CD4-positive, alpha-beta memory T cell (primary cell): ENCODE data around the gene STXBP4. TPM values are rescaled to one million over a fixed set of nuclear protein-coding genes. Genes with fewer than 3 reads are reported as not detected.
"Not testable (repeated sequence)": the region's sequence is repeated elsewhere in the genome, so short reads cannot be mapped to it uniquely, and the experiment has no call there.

Source experiments
- CTCF ChIA-PET: fragments of 350-600 bp; sonication (Branson Sonifier 250); formaldehyde crosslinking; loops from one replicate; lab custom pipeline; 2021; ENCODE audit warnings: inconsistent platforms; ENCODE audit not compliant: partially characterized antibody; lab: Charles Lee
- POLR2A ChIA-PET: fragments of 350-600 bp; sonication (Branson Sonifier 250); formaldehyde crosslinking; loops from one replicate; lab custom pipeline; 2021; ENCODE audit not compliant: partially characterized antibody; lab: Charles Lee
- DNase-seq, 5 donors: peaks; one replicate each; pipeline versions ENCODE4 v3.0.0 to v3.0.0-alpha.2; 2020 to 2022; ENCODE audit warnings: mixed read lengths in 1 of 5
- H3K27ac ChIP-seq: one replicate; pipeline ENCODE4 v1.7.0; 2013; ENCODE audit warnings: low read depth, low read length
- H3K27me3 ChIP-seq: 2 replicates; pipeline ENCODE4 v1.7.0; 2013; ENCODE audit warnings: mild to moderate bottlenecking, low read length, moderate library complexity; ENCODE audit not compliant: insufficient read depth
- H3K36me3 ChIP-seq: 2 replicates; pipeline ENCODE4 v1.7.0; 2013; ENCODE audit warnings: mild to moderate bottlenecking, low read length, moderate library complexity; ENCODE audit not compliant: insufficient read depth
- H3K4me1 ChIP-seq: 2 replicates; pipeline ENCODE4 v1.7.0; 2013; ENCODE audit warnings: mild to moderate bottlenecking, low read length, moderate library complexity; ENCODE audit not compliant: insufficient read depth
- H3K4me3 ChIP-seq, 2 donors: one replicate each; pipeline ENCODE4 v1.7.0; 2013; ENCODE audit warnings: low read length in 2 of 2, mild to moderate bottlenecking in 1 of 2
- H3K9me3 ChIP-seq, 2 donors: one replicate each; pipeline ENCODE4 v1.7.0; 2013; ENCODE audit warnings: low read length in 2 of 2, control low read depth in 1 of 2; ENCODE audit not compliant: control insufficient read depth in 1 of 2
- H3K27ac Mint-ChIP-seq, 7 donors: one replicate each; pipeline ENCODE4 v1.8.0; 2020 to 2021; ENCODE audit warnings: mixed read lengths in 7 of 7, mild to moderate bottlenecking in 6 of 7, inconsistent platforms in 3 of 7, moderate library complexity in 3 of 7
- H3K27me3 Mint-ChIP-seq, 2 donors: one replicate each; pipeline ENCODE4 v1.8.0; 2020 to 2021; ENCODE audit warnings: mixed read lengths in 2 of 2
- H3K36me3 Mint-ChIP-seq, 2 donors: one replicate each; pipeline ENCODE4 v1.8.0; 2020 to 2021; ENCODE audit warnings: mixed read lengths in 2 of 2, inconsistent platforms in 1 of 2, mild to moderate bottlenecking in 1 of 2
- H3K4me1 Mint-ChIP-seq, 4 donors: one replicate each; pipeline ENCODE4 v1.8.0; 2020 to 2021; ENCODE audit warnings: mixed read lengths in 4 of 4, mild to moderate bottlenecking in 1 of 4
- H3K4me3 Mint-ChIP-seq, 8 donors: one replicate each; pipeline ENCODE4 v1.8.0; 2020 to 2021; ENCODE audit warnings: mixed read lengths in 8 of 8, mild to moderate bottlenecking in 7 of 8, moderate library complexity in 6 of 8, inconsistent platforms in 3 of 8
- H3K9me3 Mint-ChIP-seq, 8 donors: one replicate each; pipeline ENCODE4 v1.8.0; 2020 to 2021; ENCODE audit warnings: mixed read lengths in 8 of 8, mild to moderate bottlenecking in 5 of 8, inconsistent platforms in 3 of 8, moderate library complexity in 1 of 8
- intact Hi-C: fragments of 100-400 bp; cut with micrococcal nuclease; formaldehyde crosslinking; loops from one replicate; pipeline ENCODE4 v1.15.1; 2023
- polyA plus RNA-seq, 2 donors: library from polyadenylated mRNA; unstranded; fragments of 300-500 nt; fragmentation: Illumina TruSeq; gene quantifications; one replicate each; pipeline ENCODE4 v1.2.3, GENCODE V29; 2021
- total RNA-seq, 2 experiments: library from RNA; stranded (reverse); gene quantifications; one replicate each; pipeline ENCODE4 v1.2.3, GENCODE V29; 2021

STXBP4 gene
- total and polyA plus RNA-seq, 4 experiments from 2014 or later = 1.5 to 12.8 (median 7.3) TPM

DNA sequence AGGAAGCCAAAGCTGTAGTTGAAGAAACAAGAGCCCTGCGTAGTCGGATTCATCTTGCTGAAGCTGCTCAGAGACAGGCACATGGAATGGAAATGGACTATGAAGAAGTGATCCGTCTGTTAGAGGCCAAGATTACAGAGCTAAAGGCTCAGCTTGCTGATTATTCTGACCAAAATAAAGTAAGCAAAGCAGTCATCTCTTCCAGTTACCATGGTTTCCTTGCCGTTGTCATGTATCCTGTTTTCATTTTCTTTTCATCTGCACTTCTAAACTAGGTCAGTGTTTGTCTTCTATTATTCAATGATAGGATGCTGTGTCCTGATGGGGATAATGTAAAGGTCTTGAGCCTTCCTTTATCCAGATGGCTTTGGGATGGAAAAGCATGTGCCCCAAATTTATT, 104.3 kb downstream of the STXBP4 start:
- Histone ChIP-seq H3K4me3 (no peak overlapping the region), H3K27me3 (no peaks in the 10 kb centered on the region), H3K4me1 (peaks cover 37% of the 10 kb centered on the region), H3K9me3 (no peaks in the 10 kb centered on the region), H3K27ac (peak overlapping the region; percentile 70), H3K36me3 (no peaks in the 10 kb centered on the region)
- DNase-seq = peak; percentile 62 to 79 (median 67)
- Mint-ChIP-seq H3K27me3 (no peaks in the 10 kb centered on the region), H3K4me3 (peak overlapping the region; percentile 0 to 76 (median 62)), H3K36me3 (peaks cover 10 to 25% of the 10 kb centered on the region in 2 donors), H3K9me3 (no peaks in the 10 kb centered on the region), H3K27ac (peak overlapping the region; percentile 88 to 99 (median 97)), H3K4me1 (peaks cover 17 to 40% (median 26%) of the 10 kb centered on the region in 4 donors)
- CTCF ChIA-PET = no interaction called here
- intact Hi-C loops = loop anchor here (1.0 to 5.0 kb wide), 2 partner anchors 17 to 164 kb away; no protein-coding TSS in a partner anchor
- POLR2A ChIA-PET = interaction anchor here (0.6 to 7.2 kb wide), 10 partner anchors 9 to 193 kb away, joined by 3 to 60 read pairs (median 4); partner anchors contain the start of gene HLF

DNA sequence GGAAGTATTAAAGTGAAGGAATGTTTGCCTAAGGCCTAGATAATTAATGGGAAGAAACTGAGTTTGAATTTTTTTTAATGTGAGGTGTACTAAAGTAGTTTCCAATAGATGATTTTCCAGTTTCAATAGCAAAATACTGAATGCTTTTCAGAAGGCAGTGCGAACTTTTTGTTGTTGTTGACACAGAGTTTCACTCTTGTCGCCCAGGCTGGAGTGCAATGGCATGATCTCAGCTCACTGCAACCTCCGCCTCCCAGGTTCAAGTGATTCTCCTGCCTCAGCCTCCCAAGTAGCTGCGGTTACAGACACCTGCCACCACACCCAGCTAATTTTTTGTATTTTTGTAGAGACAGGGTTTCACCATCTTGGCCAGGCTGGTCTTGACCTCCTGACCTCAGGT, 104.9 kb downstream of the STXBP4 start:
- H3K27me3 Mint-ChIP-seq, DNase-seq, H3K9me3 Mint-ChIP-seq, H3K27me3 ChIP-seq, H3K36me3 ChIP-seq, H3K4me3 ChIP-seq, CTCF ChIA-PET, H3K9me3 ChIP-seq: not testable (repeated sequence)
- Mint-ChIP-seq H3K4me1 (peaks cover 17 to 37% (median 26%) of the 10 kb centered on the region in 4 donors), H3K4me3 (peak overlapping the region in 7 of 8 donors; percentile 0 to 76 (median 60)), H3K36me3 (peaks cover 10 to 30% of the 10 kb centered on the region in 2 donors), H3K27ac (peak overlapping the region; percentile 88 to 99 (median 97))
- POLR2A ChIA-PET = interaction anchor here (0.6 to 7.2 kb wide), 7 partner anchors 12 to 165 kb away, joined by 3 to 60 read pairs (median 5); no protein-coding TSS in a partner anchor
- H3K27ac ChIP-seq = peak overlapping the region; percentile 70
- peaks cover 36% of the 10 kb centered on the region for H3K4me1 ChIP-seq
- intact Hi-C loops = loop anchor here (1.0 to 5.0 kb wide), 2 partner anchors 17 to 164 kb away; no protein-coding TSS in a partner anchor

- Mint-ChIP-seq H3K9me3 (no peaks in the 10 kb centered on the region), H3K4me1 (no peaks in the 10 kb centered on the region), H3K27me3 (no peaks in the 10 kb centered on the region), H3K36me3 (peaks cover 29 to 51% of the 10 kb centered on the region in 2 donors), H3K27ac (no peak overlapping the region), H3K4me3 (no peak overlapping the region)
- Histone ChIP-seq H3K36me3 (peaks cover 4% of the 10 kb centered on the region), H3K27ac (no peak overlapping the region), H3K4me1 (no peaks in the 10 kb centered on the region), H3K27me3 (no peaks in the 10 kb centered on the region), H3K4me3 (no peak overlapping the region), H3K9me3 (no peaks in the 10 kb centered on the region)
- ChIA-PET CTCF (no interaction called here), POLR2A (interaction anchor here (1.3 kb wide), 1 partner anchor 9 kb away, joined by 3 read pairs; no protein-coding TSS in a partner anchor)
- intact Hi-C loops = no loop called here
- DNase-seq = no peak
These were observed 113.0 kb downstream of the STXBP4 start for GRCh38 chr17:55081559-55081958.

DNA sequence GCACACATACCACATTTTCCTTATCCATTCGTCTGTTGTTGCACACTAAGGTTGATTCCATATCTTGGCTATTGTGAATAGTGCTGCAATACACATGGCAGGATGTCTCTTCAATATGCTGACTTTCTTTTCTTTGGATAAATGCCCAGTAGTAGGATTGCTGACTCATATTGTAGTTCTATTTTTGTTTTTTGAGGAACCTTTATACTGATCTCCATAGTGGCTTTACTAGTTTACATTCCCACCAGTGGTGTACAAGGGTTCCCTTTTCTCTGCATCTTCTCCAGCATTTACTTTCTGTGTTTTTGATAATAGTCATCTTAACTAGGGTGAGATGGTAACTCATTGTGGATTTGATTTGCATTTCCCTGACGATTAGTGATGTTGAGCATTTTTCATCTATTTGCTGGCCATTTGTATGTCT, 118.1 kb downstream of the STXBP4 start:
- no peaks in the 10 kb centered on the region for H3K27me3 Mint-ChIP-seq
- no peak overlapping the region for H3K4me3 ChIP-seq
- peaks cover 17 to 27% of the 10 kb centered on the region in 2 donors for H3K36me3 Mint-ChIP-seq
- ChIA-PET CTCF (no interaction called here), POLR2A (no interaction called here)
- H3K4me3 Mint-ChIP-seq = no peak overlapping the region
- H3K4me1 Mint-ChIP-seq = peaks cover 19 to 25% (median 22%) of the 10 kb centered on the region in 4 donors
- no peak overlapping the region for H3K27ac Mint-ChIP-seq
- H3K9me3 Mint-ChIP-seq = no peaks in the 10 kb centered on the region
- intact Hi-C loops = no loop called here
- no peaks in the 10 kb centered on the region for H3K9me3 ChIP-seq
- H3K27me3 ChIP-seq = no peaks in the 10 kb centered on the region
- peaks cover 31% of the 10 kb centered on the region for H3K4me1 ChIP-seq
- H3K36me3 ChIP-seq = peaks cover 4% of the 10 kb centered on the region
- no peak overlapping the region for H3K27ac ChIP-seq
- no peak for DNase-seq

- H3K36me3 Mint-ChIP-seq = peaks cover 4 to 13% of the 10 kb centered on the region in 2 donors
These were observed 120.7 kb downstream of the STXBP4 start for GRCh38 chr17:55089256-55089655.

GRCh38 chr17:55090079-55090492, 121.5 kb downstream of the STXBP4 start:
- peak overlapping the region; percentile 81 to 95 (median 91) for H3K27ac Mint-ChIP-seq
- peak overlapping the region; percentile 42 for H3K27ac ChIP-seq

More at GRCh38 chr17:55089256-55089655, 120.7 kb downstream of the STXBP4 start:
- peak overlapping the region; percentile 42 for H3K27ac ChIP-seq
- DNase-seq = peak in 1 of 5 donors; percentile 19
- no peak overlapping the region for H3K4me3 ChIP-seq
- POLR2A ChIA-PET = interaction anchor here (0.8 to 6.0 kb wide), 7 partner anchors 15 to 148 kb away, joined by 3 to 60 read pairs (median 6); no protein-coding TSS in a partner anchor
- Mint-ChIP-seq H3K4me1 (peaks cover 30 to 44% (median 37%) of the 10 kb centered on the region in 4 donors), H3K9me3 (no peaks in the 10 kb centered on the region), H3K27me3 (no peaks in the 10 kb centered on the region), H3K4me3 (peak overlapping the region in 1 of 8 donors; percentile 51), H3K27ac (peak overlapping the region; percentile 81 to 94 (median 89))
- intact Hi-C loops = no loop called here
- H3K27me3 ChIP-seq = no peaks in the 10 kb centered on the region
- no peaks in the 10 kb centered on the region for H3K9me3 ChIP-seq
- H3K36me3 ChIP-seq = no peaks in the 10 kb centered on the region
- CTCF ChIA-PET = interaction anchor here (0.8 to 2.7 kb wide), 5 partner anchors 13 to 149 kb away, joined by 3 to 13 read pairs (median 3); no protein-coding TSS in a partner anchor
- peaks cover 56% of the 10 kb centered on the region for H3K4me1 ChIP-seq

GRCh38 chr17:55093353-55093752, 124.8 kb downstream of the STXBP4 start:
- DNase-seq = peak in 3 of 5 donors; percentile 36 to 47 (median 45)
- Histone ChIP-seq H3K4me1 (peaks cover 65% of the 10 kb centered on the region), H3K36me3 (no peaks in the 10 kb centered on the region), H3K27me3 (no peaks in the 10 kb centered on the region), H3K27ac (no peak overlapping the region), H3K9me3 (no peaks in the 10 kb centered on the region), H3K4me3 (peak overlapping the region in 1 of 2 donors; percentile 5)
- Mint-ChIP-seq H3K4me3 (peak overlapping the region; percentile 9 to 64 (median 44)), H3K27me3 (no peaks in the 10 kb centered on the region), H3K27ac (peak overlapping the region; percentile 28 to 86 (median 68)), H3K36me3 (peaks cover 2 to 6% of the 10 kb centered on the region in 2 donors), H3K4me1 (peaks cover 31 to 51% (median 42%) of the 10 kb centered on the region in 4 donors), H3K9me3 (no peaks in the 10 kb centered on the region)
- ChIA-PET CTCF (interaction anchor here (1.0 kb wide), 1 partner anchor 145 kb away, joined by 4 read pairs; no protein-coding TSS in a partner anchor), POLR2A (interaction anchor here (0.9 to 2.1 kb wide), 3 partner anchors 21 to 172 kb away, joined by 3 to 13 read pairs (median 4); no protein-coding TSS in a partner anchor)
- intact Hi-C loops = loop anchor here (2.0 kb wide), 1 partner anchor 145 kb away; no protein-coding TSS in a partner anchor

More at GRCh38 chr17:55090079-55090492, 121.5 kb downstream of the STXBP4 start:
- Mint-ChIP-seq H3K36me3 (peaks cover 4 to 13% of the 10 kb centered on the region in 2 donors), H3K27me3 (no peaks in the 10 kb centered on the region), H3K9me3 (no peaks in the 10 kb centered on the region), H3K4me1 (peaks cover 31 to 51% (median 42%) of the 10 kb centered on the region in 4 donors), H3K4me3 (peak overlapping the region in 7 of 8 donors; percentile 3 to 65 (median 54))
- Histone ChIP-seq H3K9me3 (no peaks in the 10 kb centered on the region), H3K4me1 (peaks cover 64% of the 10 kb centered on the region), H3K36me3 (no peaks in the 10 kb centered on the region), H3K4me3 (no peak overlapping the region), H3K27me3 (no peaks in the 10 kb centered on the region)
- peak; percentile 51 to 68 (median 63) for DNase-seq
- intact Hi-C loops = loop anchor here (1.0 to 2.0 kb wide), 2 partner anchors 17 to 27 kb away; no protein-coding TSS in a partner anchor
- ChIA-PET POLR2A (interaction anchor here (0.9 to 6.0 kb wide), 8 partner anchors 9 to 174 kb away, joined by 3 to 60 read pairs (median 6); partner anchors contain the start of gene HLF), CTCF (interaction anchor here (1.1 to 2.7 kb wide), 7 partner anchors 27 to 265 kb away, joined by 3 to 13 read pairs (median 5); no protein-coding TSS in a partner anchor)
